Mesenchymal stem cell (in vitro differentiated cells and primary cell): ENCODE data around the gene TMEM168.
"Not testable (repeated sequence)": the region's sequence is repeated elsewhere in the genome, so short reads cannot be mapped to it uniquely, and the experiment has no call there.

Experiments
- DNase-seq: peaks from one replicate; pipeline ENCODE4 v3.0.0-alpha.2; 2013
- H2AFZ ChIP-seq: one replicate; pipeline ENCODE4 v1.6.1; 2013; ENCODE audit warnings: low read depth, mild to moderate bottlenecking, control low read depth, inconsistent platforms, low read length, moderate library complexity
- H2AK5ac ChIP-seq: 2 replicates; pipeline ENCODE4 v1.6.1; 2013; ENCODE audit warnings: low read length, moderate library complexity, mild to moderate bottlenecking, inconsistent platforms; ENCODE audit not compliant: severe bottlenecking
- H2BK120ac ChIP-seq: one replicate; pipeline ENCODE4 v1.6.1; 2013; ENCODE audit warnings: low read depth, mild to moderate bottlenecking, inconsistent platforms, low read length, moderate library complexity
- H2BK12ac ChIP-seq, 2 experiments: one replicate each; pipeline ENCODE4 v1.6.1; 2013; ENCODE audit warnings: inconsistent platforms in 2 of 2, low read length in 2 of 2, mild to moderate bottlenecking in 2 of 2, moderate library complexity in 2 of 2, control low read depth in 1 of 2
- H2BK15ac ChIP-seq: one replicate; pipeline ENCODE4 v1.6.1; 2013; ENCODE audit warnings: mild to moderate bottlenecking, low read depth, inconsistent platforms; ENCODE audit not compliant: poor library complexity, severe bottlenecking
- H2BK5ac ChIP-seq: 2 replicates; pipeline ENCODE4 v1.6.1; 2013; ENCODE audit warnings: low read depth, mild to moderate bottlenecking, low read length, control low read depth, inconsistent platforms; ENCODE audit not compliant: poor library complexity, severe bottlenecking
- H3K14ac ChIP-seq, 2 experiments: one replicate each; pipeline ENCODE4 v1.6.1; 2013; ENCODE audit warnings: inconsistent platforms in 2 of 2, low read length in 2 of 2, control low read depth in 1 of 2, mild to moderate bottlenecking in 1 of 2, moderate library complexity in 1 of 2
- H3K18ac ChIP-seq, 2 experiments: one replicate each; pipeline ENCODE4 v1.6.1; 2013; ENCODE audit warnings: inconsistent platforms in 2 of 2, low read length in 2 of 2, control low read depth in 1 of 2, low read depth in 1 of 2, mild to moderate bottlenecking in 1 of 2
- H3K23ac ChIP-seq, 2 experiments: one replicate each; pipeline ENCODE4 v1.6.1; 2013; ENCODE audit warnings: inconsistent platforms in 2 of 2, low read length in 2 of 2, mild to moderate bottlenecking in 2 of 2, moderate library complexity in 2 of 2, control low read depth in 1 of 2
- H3K27ac ChIP-seq: 2 replicates; pipeline ENCODE4 v1.5.1; 2013; ENCODE audit warnings: mild to moderate bottlenecking, moderate library complexity, low read length, control low read depth, inconsistent platforms; ENCODE audit not compliant: poor library complexity, severe bottlenecking
- H3K27me3 ChIP-seq, 2 experiments: 2 replicates each; pipeline versions ENCODE4 v1.6.1 to v1.7.0; 2013; ENCODE audit warnings: low read length in 2 of 2, mild to moderate bottlenecking in 2 of 2, moderate library complexity in 2 of 2, control low read depth in 1 of 2, inconsistent platforms in 1 of 2; ENCODE audit not compliant: control insufficient read depth in 1 of 2, insufficient read depth in 1 of 2
- H3K36me3 ChIP-seq, 2 experiments: 2 replicates each; pipeline versions ENCODE4 v1.6.1 to v1.7.0; 2013; ENCODE audit warnings: low read length in 2 of 2, control low read depth in 1 of 2, inconsistent platforms in 1 of 2, low read depth in 1 of 2, mild to moderate bottlenecking in 1 of 2; ENCODE audit not compliant: insufficient read depth in 2 of 2, control insufficient read depth in 1 of 2
- H3K4ac ChIP-seq, 2 experiments: one replicate each; pipeline ENCODE4 v1.6.1; 2013; ENCODE audit warnings: inconsistent platforms in 2 of 2, low read length in 2 of 2, mild to moderate bottlenecking in 2 of 2, moderate library complexity in 2 of 2, control low read depth in 1 of 2, low read depth in 1 of 2
- H3K4me1 ChIP-seq: 2 replicates; pipeline ENCODE4 v1.6.1; 2013; ENCODE audit warnings: low read depth, low read length, control low read depth; ENCODE audit not compliant: control insufficient read depth, insufficient read depth
- H3K4me2 ChIP-seq: 2 replicates; pipeline ENCODE4 v1.6.1; 2013; ENCODE audit warnings: low read length, mild to moderate bottlenecking, inconsistent platforms; ENCODE audit not compliant: poor library complexity, severe bottlenecking
- H3K4me3 ChIP-seq, 2 experiments: 2 replicates each; pipeline versions ENCODE4 v1.5.1 to v1.7.0; 2013; ENCODE audit warnings: low read length in 2 of 2, mild to moderate bottlenecking in 2 of 2, control low read depth in 1 of 2, low read depth in 1 of 2; ENCODE audit not compliant: insufficient read depth in 1 of 2
- H3K79me1 ChIP-seq: replicated peaks from 2 replicates; pipeline ENCODE4 v1.6.1; 2013; ENCODE audit warnings: mild to moderate bottlenecking, control low read depth, low read length, inconsistent platforms; ENCODE audit not compliant: poor library complexity, severe bottlenecking
- H3K9ac ChIP-seq: 2 replicates; pipeline ENCODE4 v1.7.0; 2013; ENCODE audit warnings: mild to moderate bottlenecking, low read length, moderate library complexity
- H3K9me3 ChIP-seq: 2 replicates; pipeline ENCODE4 v1.7.0; 2013; ENCODE audit warnings: mild to moderate bottlenecking, low read length; ENCODE audit not compliant: control insufficient read depth
- H4K8ac ChIP-seq: one replicate; pipeline ENCODE4 v1.6.1; 2013; ENCODE audit warnings: inconsistent platforms, mild to moderate bottlenecking, low read length, moderate library complexity
- H4K91ac ChIP-seq: one replicate; pipeline ENCODE4 v1.6.1; 2013; ENCODE audit warnings: mild to moderate bottlenecking, low read length, inconsistent platforms
- whole genome bisulfite sequencing: methylation state at CpG from one replicate; pipeline ENCODE4 v1.1.7; 2013; ENCODE audit warnings: mixed read lengths; 5-methylcytosine and 5-hydroxymethylcytosine counted together

TMEM168 gene

DNA sequence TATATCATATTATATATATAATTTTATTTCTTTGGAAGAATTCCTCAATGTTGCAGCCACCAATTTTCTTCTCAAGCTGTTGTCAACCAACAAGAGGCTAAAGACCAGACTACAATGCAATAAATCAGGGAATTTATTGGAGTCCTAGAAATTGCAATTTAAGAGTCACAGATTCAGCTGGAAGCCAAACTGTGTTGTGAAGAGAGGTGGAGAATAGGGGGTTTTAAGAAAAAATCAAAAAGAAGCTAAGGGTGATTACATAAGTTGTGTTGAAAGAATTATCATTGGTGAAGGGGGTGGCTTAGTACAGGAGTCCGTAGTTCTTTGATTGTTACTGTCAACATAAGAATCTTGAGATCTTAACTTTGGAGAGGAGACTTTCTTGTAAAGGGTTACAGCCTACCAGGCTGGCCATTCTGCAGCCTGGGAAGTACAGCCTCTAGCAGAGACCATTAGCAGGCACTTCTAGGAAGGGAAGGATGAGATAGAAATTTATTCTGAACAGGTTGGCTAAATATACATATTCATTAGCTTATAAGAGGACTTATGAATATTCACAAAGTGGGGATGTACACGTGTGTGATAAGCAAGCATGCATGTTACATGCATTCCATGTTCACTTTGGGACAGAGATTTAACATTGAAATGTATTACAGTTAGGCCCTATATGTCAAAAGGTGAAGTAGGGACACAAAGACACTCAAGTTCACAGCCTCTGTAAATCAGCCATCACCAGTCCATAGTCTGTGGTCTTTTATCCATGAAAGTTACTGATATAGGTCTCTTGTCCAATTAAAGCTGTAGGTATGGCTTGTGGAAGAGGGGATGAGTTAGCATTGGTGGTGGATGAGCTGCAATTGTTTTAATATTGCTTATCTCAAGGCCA lies 8.3 kb upstream of the TMEM168 start:
- H3K27ac ChIP-seq = no peak overlapping the region

DNA sequence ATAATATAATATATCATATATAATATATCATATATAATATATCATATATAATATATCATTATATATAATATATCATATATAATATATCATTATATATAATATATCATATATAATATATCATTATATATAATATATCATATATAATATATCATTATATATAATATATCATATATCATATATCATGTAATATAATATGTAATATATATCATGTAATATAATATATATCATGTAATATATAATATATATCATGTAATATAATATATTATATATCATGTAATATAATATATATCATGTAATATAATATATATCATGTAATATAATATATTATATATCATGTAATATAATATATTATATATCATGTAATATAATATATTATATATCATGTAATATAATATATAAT lies 6.4 kb upstream of the TMEM168 start:
- not testable (repeated sequence) for H2BK15ac ChIP-seq, H2BK120ac ChIP-seq, H3K27ac ChIP-seq, H3K27me3 ChIP-seq, H4K8ac ChIP-seq, H3K9ac ChIP-seq, H3K4ac ChIP-seq, H4K91ac ChIP-seq, H3K18ac ChIP-seq, H3K4me2 ChIP-seq, H2AK5ac ChIP-seq, H3K4me3 ChIP-seq, H3K14ac ChIP-seq, H3K4me1 ChIP-seq, H2AFZ ChIP-seq, H3K79me1 ChIP-seq, H2BK12ac ChIP-seq, H3K36me3 ChIP-seq, DNase-seq, H2BK5ac ChIP-seq, H3K23ac ChIP-seq, H3K9me3 ChIP-seq

More for the DNA sequence above, 8.3 kb upstream of the TMEM168 start:
- no peaks in the 10 kb centered on the region for H3K79me1 ChIP-seq
- H2AFZ ChIP-seq = no peak overlapping the region
- H3K4ac ChIP-seq = no peak overlapping the region
- H2BK120ac ChIP-seq = no peak overlapping the region
- H3K36me3 ChIP-seq = no peaks in the 10 kb centered on the region
- 98% methylated on average over 2 of the region's 2 CpGs for WGBS
- no peak overlapping the region for H2BK5ac ChIP-seq
- no peak overlapping the region for H4K8ac ChIP-seq
- H3K18ac ChIP-seq = no peak overlapping the region
- H3K9me3 ChIP-seq = no peaks in the 10 kb centered on the region
- no peak overlapping the region for H3K4me2 ChIP-seq
- no peak overlapping the region for H2BK15ac ChIP-seq
- no peak overlapping the region for H3K14ac ChIP-seq
- H2BK12ac ChIP-seq = no peak overlapping the region
- H2AK5ac ChIP-seq = no peak overlapping the region
- no peaks in the 10 kb centered on the region for H3K27me3 ChIP-seq
- no peak overlapping the region for H3K9ac ChIP-seq
- DNase-seq = no peak
- no peak overlapping the region for H3K23ac ChIP-seq
- H4K91ac ChIP-seq = no peak overlapping the region
- no peak overlapping the region for H3K4me3 ChIP-seq
- no peaks in the 10 kb centered on the region for H3K4me1 ChIP-seq

GRCh38 chr7:112792441-112792840 lies 2.2 kb upstream of the TMEM168 start:
- no peak overlapping the region for H2BK5ac ChIP-seq
- H2AFZ ChIP-seq = no peak overlapping the region
- H4K91ac ChIP-seq = no peak overlapping the region
- H3K9ac ChIP-seq = no peak overlapping the region
- no peak overlapping the region for H2AK5ac ChIP-seq
- no peak overlapping the region for H3K27ac ChIP-seq
- no peak overlapping the region for H3K23ac ChIP-seq
- peaks cover 3% of the 10 kb centered on the region for H3K4me1 ChIP-seq
- H3K4me2 ChIP-seq = no peak overlapping the region
- H2BK12ac ChIP-seq = no peak overlapping the region
- no peak overlapping the region for H4K8ac ChIP-seq
- no peak for DNase-seq
- no peaks in the 10 kb centered on the region for H3K27me3 ChIP-seq
- H3K14ac ChIP-seq = no peak overlapping the region
- H2BK15ac ChIP-seq = no peak overlapping the region
- H3K4me3 ChIP-seq = no peak overlapping the region
- H2BK120ac ChIP-seq = no peak overlapping the region
- no peak overlapping the region for H3K4ac ChIP-seq
- H3K9me3 ChIP-seq = no peaks in the 10 kb centered on the region
- no peaks in the 10 kb centered on the region for H3K36me3 ChIP-seq
- WGBS = 92% methylated on average over 3 of the region's 3 CpGs
- peaks cover 2% of the 10 kb centered on the region for H3K79me1 ChIP-seq
- H3K18ac ChIP-seq = no peak overlapping the region

- no peak overlapping the region for H2AFZ ChIP-seq
- 93% methylated on average over 14 of the region's 15 CpGs for WGBS
- no peak overlapping the region for H3K27ac ChIP-seq
- no peaks in the 10 kb centered on the region for H3K27me3 ChIP-seq
- H2AK5ac ChIP-seq = no peak overlapping the region
- H3K79me1 ChIP-seq = peaks cover 7% of the 10 kb centered on the region
- H3K18ac ChIP-seq = no peak overlapping the region
- no peak overlapping the region for H3K23ac ChIP-seq
- no peak overlapping the region for H3K4me3 ChIP-seq
- no peak overlapping the region for H2BK5ac ChIP-seq
- peak overlapping the region; percentile 7 for H4K91ac ChIP-seq
- no peak for DNase-seq
- no peaks in the 10 kb centered on the region for H3K36me3 ChIP-seq
- H3K9ac ChIP-seq = no peak overlapping the region
- no peak overlapping the region for H3K4ac ChIP-seq
- H3K4me2 ChIP-seq = no peak overlapping the region
- no peak overlapping the region for H4K8ac ChIP-seq
- H2BK12ac ChIP-seq = no peak overlapping the region
- no peaks in the 10 kb centered on the region for H3K9me3 ChIP-seq
- H3K4me1 ChIP-seq = peaks cover 3% of the 10 kb centered on the region
- H2BK15ac ChIP-seq = no peak overlapping the region
- no peak overlapping the region for H3K14ac ChIP-seq
- H2BK120ac ChIP-seq = no peak overlapping the region
Measured at GRCh38 chr7:112791465-112792168, 1.4 kb upstream of the TMEM168 start.
